Measurements from ENCODE around the gene NPAS3.

DNA sequence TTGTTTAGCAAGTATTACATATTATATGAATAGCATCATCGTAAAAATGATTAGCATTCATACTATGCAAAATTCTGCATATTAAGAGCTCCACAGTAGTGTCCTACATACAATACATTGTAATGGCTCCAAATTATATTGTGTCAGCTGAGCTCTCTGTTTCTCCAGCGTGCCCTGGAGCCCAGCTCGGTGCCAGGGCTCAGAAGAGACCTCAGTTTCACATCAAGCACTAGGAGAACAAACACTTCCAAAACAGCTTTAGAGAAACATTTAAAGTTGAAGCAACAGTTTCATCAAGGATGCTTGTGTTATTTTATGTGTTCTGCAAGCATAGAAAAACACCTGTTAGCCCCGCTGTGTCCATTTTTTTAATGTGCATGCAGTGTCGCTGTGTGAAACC, 555.3 kb downstream of the NPAS3 start:
- TF ChIP-seq, protein P1, sequence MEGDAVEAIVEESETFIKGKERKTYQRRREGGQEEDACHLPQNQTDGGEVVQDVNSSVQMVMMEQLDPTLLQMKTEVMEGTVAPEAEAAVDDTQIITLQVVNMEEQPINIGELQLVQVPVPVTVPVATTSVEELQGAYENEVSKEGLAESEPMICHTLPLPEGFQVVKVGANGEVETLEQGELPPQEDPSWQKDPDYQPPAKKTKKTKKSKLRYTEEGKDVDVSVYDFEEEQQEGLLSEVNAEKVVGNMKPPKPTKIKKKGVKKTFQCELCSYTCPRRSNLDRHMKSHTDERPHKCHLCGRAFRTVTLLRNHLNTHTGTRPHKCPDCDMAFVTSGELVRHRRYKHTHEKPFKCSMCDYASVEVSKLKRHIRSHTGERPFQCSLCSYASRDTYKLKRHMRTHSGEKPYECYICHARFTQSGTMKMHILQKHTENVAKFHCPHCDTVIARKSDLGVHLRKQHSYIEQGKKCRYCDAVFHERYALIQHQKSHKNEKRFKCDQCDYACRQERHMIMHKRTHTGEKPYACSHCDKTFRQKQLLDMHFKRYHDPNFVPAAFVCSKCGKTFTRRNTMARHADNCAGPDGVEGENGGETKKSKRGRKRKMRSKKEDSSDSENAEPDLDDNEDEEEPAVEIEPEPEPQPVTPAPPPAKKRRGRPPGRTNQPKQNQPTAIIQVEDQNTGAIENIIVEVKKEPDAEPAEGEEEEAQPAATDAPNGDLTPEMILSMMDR (IDR thresholded peaks at IDR 0.05; ENCODE audit: control extremely low read depth in 1 of 3, insufficient read depth in 1 of 3, low read depth in 1 of 3, low read length in 3 of 3), result no peak
- no peak for TF ChIP-seq CREB1 (IDR thresholded peaks at IDR 0.05)
- TF ChIP-seq EZH2 (IDR thresholded peaks at IDR 0.05; ENCODE audit: low read depth, low read length, severe bottlenecking), result no peak
- TF ChIP-seq, protein P2, sequence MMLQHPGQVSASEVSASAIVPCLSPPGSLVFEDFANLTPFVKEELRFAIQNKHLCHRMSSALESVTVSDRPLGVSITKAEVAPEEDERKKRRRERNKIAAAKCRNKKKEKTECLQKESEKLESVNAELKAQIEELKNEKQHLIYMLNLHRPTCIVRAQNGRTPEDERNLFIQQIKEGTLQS (IDR thresholded peaks at IDR 0.05; ENCODE audit: insufficient read depth, low read depth, low read length), result no peak
- TF ChIP-seq FOSL1 (IDR thresholded peaks at IDR 0.05; ENCODE audit: insufficient read depth, low read depth, low read length), result no peak
- TF ChIP-seq RXRA (IDR thresholded peaks at IDR 0.05; ENCODE audit: insufficient read depth, low read depth, low read length), result no peak
- no peak for TF ChIP-seq SIX5 (IDR thresholded peaks at IDR 0.05; ENCODE audit: low read depth, low read length)
- no peak for TF ChIP-seq TBP (IDR thresholded peaks at IDR 0.05; ENCODE audit: low read depth, low read length)
- no peak for TF ChIP-seq CHD1 (IDR thresholded peaks at IDR 0.05; ENCODE audit: low read depth, low read length)

Data from H1 (cell line).